Prostate gland (tissue), 2 donors: ENCODE measurements around the gene MMP15. TPM values are rescaled to one million over a fixed set of nuclear protein-coding genes. Genes with fewer than 3 reads are reported as not detected.

ENCODE experiments used
- DNase-seq: peaks from one replicate; pipeline ENCODE4 v3.0.0-alpha.2; 2019; ENCODE audit warnings: low spot score
- H3K27ac ChIP-seq, 2 donors: fragments of 200-600 bp; sonication (generic); 2 replicates each; pipeline ENCODE4 v1.5.1; 2017 to 2019
- H3K27me3 ChIP-seq: fragments of 200-600 bp; sonication (generic); replicated peaks from 2 replicates; pipeline ENCODE4 v1.5.1; 2019; ENCODE audit not compliant: insufficient read depth
- H3K36me3 ChIP-seq, 2 donors: fragments of 200-600 bp; sonication (generic); 1 replicate in 1 of 2; 2 replicates in 1 of 2; pipeline versions ENCODE4 v1.5.1 to v1.8.1; 2017 to 2019
- H3K4me1 ChIP-seq: fragments of 200-600 bp; sonication (generic); replicated peaks from 2 replicates; pipeline ENCODE4 v1.5.1; 2019
- H3K4me3 ChIP-seq, 2 donors: fragments of 200-600 bp; sonication (generic); 2 replicates each; pipeline ENCODE4 v1.5.1; 2017 to 2019
- H3K9me3 ChIP-seq: fragments of 200-600 bp; sonication (generic); 2 replicates; pipeline ENCODE4 v1.5.1; 2017
- POLR2A ChIP-seq: fragments of 450-650 bp; IDR thresholded peaks from one replicate; pipeline ENCODE4 v1.6.1; 2016; ENCODE audit warnings: antibody characterized with exemption, mild to moderate bottlenecking
- POLR2AphosphoS5 ChIP-seq: sonication (generic); formaldehyde crosslinking; IDR thresholded peaks from one replicate; pipeline ENCODE4 v1.6.1; 2017; ENCODE audit warnings: antibody characterized with exemption
- WGBS: methylation state at CpG from one replicate; pipeline ENCODE4 v1.1.5; 2018; 5-methylcytosine and 5-hydroxymethylcytosine counted together
- intact Hi-C: fragments of 100-400 bp; cut with DNase I; formaldehyde crosslinking; loops from one replicate; pipeline ENCODE4 v1.14.2; 2022
- total RNA-seq, 2 donors: library from RNA; depleted of rRNA; stranded (reverse); fragments of >200 nt; gene quantifications; one replicate each; pipeline ENCODE4 v1.1.0, GENCODE V29; 2016
- TF ChIP-seq, protein P1 (sequence below), 4 experiments: fragments of 200-600 bp in 2 of 4; fragments of 450-650 bp in 2 of 4; sonication (generic) in 2 of 4; IDR thresholded peaks; 1 replicate in 3 of 4; 2 replicates in 1 of 4; pipeline ENCODE4 v1.5.1; 2016 to 2019; ENCODE audit warnings: antibody characterized with exemption in 4 of 4, mild to moderate bottlenecking in 2 of 4, moderate library complexity in 2 of 4

Gene MMP15
- total RNA-seq, 2 donors from 2014 or later = 8.0 to 232 TPM

DNA sequence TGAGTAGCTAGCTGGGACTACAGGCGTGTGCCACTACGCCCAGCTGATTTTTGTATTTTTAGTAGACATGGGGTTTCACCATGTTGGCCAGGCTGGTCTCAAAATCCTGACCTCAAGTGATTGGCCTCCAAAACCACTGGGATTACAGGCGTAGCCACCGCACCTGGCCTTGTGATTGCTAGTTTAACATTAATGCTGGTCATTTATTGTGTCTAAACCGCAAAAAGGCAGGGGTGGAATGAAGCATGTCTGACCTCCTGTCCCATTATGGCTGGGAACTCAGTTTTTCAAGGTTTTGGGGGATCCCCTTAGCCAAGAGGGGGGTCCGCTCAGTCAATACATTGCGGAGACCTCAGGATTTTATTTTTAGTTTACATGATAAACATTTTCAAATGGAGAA, 43.9 kb upstream of the MMP15 start:
- Histone ChIP-seq H3K4me1 (no peaks in the 10 kb centered on the region), H3K27me3 (no peaks in the 10 kb centered on the region), H3K27ac (no peak overlapping the region), H3K9me3 (no peaks in the 10 kb centered on the region), H3K4me3 (no peak overlapping the region), H3K36me3 (no peaks in the 10 kb centered on the region)
- TF ChIP-seq, protein P1, sequence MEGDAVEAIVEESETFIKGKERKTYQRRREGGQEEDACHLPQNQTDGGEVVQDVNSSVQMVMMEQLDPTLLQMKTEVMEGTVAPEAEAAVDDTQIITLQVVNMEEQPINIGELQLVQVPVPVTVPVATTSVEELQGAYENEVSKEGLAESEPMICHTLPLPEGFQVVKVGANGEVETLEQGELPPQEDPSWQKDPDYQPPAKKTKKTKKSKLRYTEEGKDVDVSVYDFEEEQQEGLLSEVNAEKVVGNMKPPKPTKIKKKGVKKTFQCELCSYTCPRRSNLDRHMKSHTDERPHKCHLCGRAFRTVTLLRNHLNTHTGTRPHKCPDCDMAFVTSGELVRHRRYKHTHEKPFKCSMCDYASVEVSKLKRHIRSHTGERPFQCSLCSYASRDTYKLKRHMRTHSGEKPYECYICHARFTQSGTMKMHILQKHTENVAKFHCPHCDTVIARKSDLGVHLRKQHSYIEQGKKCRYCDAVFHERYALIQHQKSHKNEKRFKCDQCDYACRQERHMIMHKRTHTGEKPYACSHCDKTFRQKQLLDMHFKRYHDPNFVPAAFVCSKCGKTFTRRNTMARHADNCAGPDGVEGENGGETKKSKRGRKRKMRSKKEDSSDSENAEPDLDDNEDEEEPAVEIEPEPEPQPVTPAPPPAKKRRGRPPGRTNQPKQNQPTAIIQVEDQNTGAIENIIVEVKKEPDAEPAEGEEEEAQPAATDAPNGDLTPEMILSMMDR (IDR thresholded peaks at IDR 0.05) = no peak
- no peak for TF ChIP-seq POLR2A
- no peak for TF ChIP-seq POLR2AphosphoS5
- intact Hi-C loops = no loop called here
- 96% methylated on average over 7 of the region's 7 CpGs for WGBS
- no peak for DNase-seq

DNA sequence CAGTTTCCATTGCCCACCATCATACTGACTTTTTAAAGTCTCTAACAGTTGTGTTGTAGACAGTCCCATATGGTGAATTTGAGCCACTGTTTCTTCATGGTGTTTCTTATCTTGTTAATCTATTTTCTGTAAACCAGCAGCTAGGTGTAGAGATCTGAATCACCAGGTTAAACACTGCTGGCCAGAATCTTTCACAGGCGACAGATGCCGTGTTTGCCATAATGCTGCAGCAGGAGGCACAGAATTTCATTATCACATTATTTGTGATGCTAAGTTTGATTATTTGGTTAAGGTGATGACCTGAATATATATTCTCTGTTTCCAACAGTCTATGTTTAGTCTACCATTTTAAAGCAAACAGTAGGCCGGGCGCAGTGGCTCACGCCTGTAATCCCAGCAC, 43.2 kb upstream of the MMP15 start:
- Histone ChIP-seq H3K27ac (no peak overlapping the region), H3K27me3 (no peaks in the 10 kb centered on the region), H3K4me3 (no peak overlapping the region), H3K4me1 (no peaks in the 10 kb centered on the region), H3K36me3 (no peaks in the 10 kb centered on the region), H3K9me3 (no peaks in the 10 kb centered on the region)
- TF ChIP-seq, protein P1 (IDR thresholded peaks at IDR 0.05) = no peak
- no peak for TF ChIP-seq POLR2A
- TF ChIP-seq POLR2AphosphoS5 = no peak
- 80% methylated on average over 5 of the region's 5 CpGs for WGBS
- DNase-seq = no peak
- intact Hi-C loops = no loop called here

DNA sequence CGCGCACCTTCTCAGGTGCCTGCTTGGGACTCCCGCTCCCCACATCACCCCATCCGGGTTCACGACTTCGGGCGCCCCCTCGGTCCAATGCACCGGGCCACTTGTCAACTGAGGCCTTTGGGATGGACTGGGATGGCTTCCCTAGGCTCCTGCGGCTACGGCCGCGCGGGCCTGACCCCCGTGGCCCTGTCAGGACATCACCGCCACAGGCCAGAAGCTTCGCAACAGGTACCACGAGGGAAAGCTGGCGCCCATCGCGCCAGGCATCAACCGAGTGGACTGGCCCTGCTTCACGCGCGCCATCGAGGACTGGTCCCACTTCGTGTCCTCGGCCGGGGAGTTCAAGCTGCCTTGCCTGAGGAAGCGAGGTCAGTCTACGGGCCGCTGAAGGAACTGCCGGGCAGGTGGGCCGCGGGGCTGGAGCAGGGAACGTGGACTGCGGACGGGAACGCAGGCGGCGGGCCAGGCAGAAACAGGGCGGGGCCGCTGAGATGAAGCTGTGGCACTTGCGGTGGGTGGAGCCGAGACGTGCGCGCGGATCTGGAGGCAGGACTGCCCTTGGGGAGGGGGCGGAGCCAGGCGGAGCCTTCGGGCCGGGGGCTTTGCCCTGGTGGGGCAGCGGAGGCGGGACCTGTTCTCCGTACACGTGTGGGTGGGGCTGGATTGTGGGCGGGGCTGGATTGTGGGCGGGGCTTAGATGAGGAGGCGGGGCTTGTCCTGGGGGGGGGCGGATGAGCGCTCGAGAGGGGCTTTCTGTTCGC, 40.9 kb upstream of the MMP15 start:
- H3K36me3 ChIP-seq = no peaks in the 10 kb centered on the region
- 13% methylated on average over 63 of the region's 64 CpGs for WGBS
- H3K27ac ChIP-seq = peak overlapping the region; percentile 43 to 66
- no peaks in the 10 kb centered on the region for H3K9me3 ChIP-seq
- no peak for TF ChIP-seq POLR2A
- TF ChIP-seq POLR2AphosphoS5 = peak; percentile 12
- peak overlapping the region; percentile 35 to 37 for H3K4me3 ChIP-seq
- DNase-seq = peak; percentile 85
- no peaks in the 10 kb centered on the region for H3K4me1 ChIP-seq
- intact Hi-C loops = no loop called here
- no peaks in the 10 kb centered on the region for H3K27me3 ChIP-seq

DNA sequence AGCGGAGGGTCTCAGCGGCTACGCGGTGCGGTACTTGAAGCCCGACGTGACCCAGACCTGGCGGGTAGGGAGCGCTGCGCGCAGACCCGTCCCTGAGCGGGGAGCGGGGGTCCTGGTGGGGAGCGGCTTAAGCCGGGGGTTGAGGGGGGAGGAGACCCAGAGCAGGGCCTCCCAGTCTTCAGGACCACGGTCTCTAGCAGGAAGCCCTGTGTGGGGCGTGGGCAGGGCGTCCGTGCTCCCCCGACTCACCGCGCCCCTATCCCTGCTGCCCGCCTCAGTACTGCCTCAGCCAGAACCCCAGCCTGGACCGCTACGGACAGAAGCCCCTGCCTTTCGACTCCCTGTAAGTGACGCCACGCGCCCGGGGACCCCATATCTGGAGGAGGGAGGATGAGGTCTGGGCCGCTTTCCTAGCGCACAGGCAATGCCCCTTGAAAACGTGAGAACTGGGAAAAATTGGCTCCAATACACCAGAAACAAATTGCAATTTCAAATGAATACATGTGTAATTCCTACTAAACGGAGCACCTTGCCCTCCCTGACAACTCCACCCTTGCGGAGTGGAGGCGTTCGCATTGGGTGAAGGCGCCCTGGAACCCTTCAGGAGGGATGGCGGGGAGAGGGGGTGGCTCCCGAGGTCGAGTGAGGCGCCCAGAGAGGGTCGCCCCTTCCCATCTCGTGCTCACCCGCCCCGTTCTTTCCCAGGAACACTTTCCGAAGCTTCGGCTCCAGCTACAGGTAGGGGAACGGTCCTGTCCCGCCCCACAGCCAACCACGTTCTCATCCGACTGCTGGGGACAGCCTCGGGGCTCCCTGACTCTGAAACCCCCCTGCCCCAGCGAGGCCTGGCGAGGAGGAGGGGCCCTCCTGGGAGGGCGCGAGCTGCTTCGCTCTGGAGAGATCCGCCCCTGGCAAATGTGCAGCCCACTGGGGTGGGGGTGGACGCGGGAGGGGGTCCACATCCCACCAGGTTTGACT, 40.1 kb upstream of the MMP15 start:
- no peaks in the 10 kb centered on the region for H3K27me3 ChIP-seq
- TF ChIP-seq, protein P1 (IDR thresholded peaks at IDR 0.05) = no peak
- TF ChIP-seq POLR2A = peak; percentile 31
- peak overlapping the region; percentile 35 to 37 for H3K4me3 ChIP-seq
- H3K36me3 ChIP-seq = no peaks in the 10 kb centered on the region
- intact Hi-C loops = no loop called here
- peak overlapping the region; percentile 43 to 66 for H3K27ac ChIP-seq
- WGBS = 21% methylated on average over 59 of the region's 62 CpGs
- no peaks in the 10 kb centered on the region for H3K9me3 ChIP-seq
- no peaks in the 10 kb centered on the region for H3K4me1 ChIP-seq
- no peak for DNase-seq

DNA sequence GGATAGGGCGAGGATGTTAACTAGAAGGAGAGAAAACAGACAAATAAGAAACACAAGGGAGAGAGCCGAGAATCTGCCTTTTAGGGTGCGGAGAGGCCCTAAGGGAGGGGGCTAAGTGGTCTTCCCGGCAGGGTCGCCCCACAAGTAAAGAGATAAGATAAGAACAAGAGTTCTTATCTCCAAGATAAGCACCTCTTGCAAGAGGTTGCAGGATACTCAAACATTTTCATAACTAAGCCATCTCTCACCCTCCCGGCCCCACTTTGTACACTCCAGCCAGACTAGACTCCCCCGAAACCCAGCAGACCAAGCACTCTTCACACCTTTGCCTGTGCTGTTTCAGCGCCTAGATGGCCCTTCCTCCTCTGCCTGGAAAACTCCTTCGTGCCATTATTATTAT, 39.4 kb upstream of the MMP15 start:
- H3K36me3 ChIP-seq = no peaks in the 10 kb centered on the region
- no peak overlapping the region for H3K27ac ChIP-seq
- TF ChIP-seq, protein P1 (IDR thresholded peaks at IDR 0.05) = no peak
- TF ChIP-seq POLR2AphosphoS5 (no peak), POLR2A (no peak)
- H3K4me3 ChIP-seq = no peak overlapping the region
- 75% methylated on average over 9 of the region's 9 CpGs for WGBS
- DNase-seq = no peak
- no peaks in the 10 kb centered on the region for H3K27me3 ChIP-seq
- intact Hi-C loops = no loop called here
- H3K4me1 ChIP-seq = no peaks in the 10 kb centered on the region
- no peaks in the 10 kb centered on the region for H3K9me3 ChIP-seq
